Effector CD4-positive, alpha-beta T cell (primary cell): ENCODE results near the gene VAC14.
A peak's percentile ranks its signal among the peaks of the same experiment; 100 is the strongest.

Experiments used
- DNase-seq: peaks from one replicate; pipeline ENCODE4 v3.0.0-alpha.2; 2020

The VAC14 gene

GRCh38 chr16:70740914-70741782 lies 59.8 kb downstream of the VAC14 start:
- DNase-seq, result no peak

GRCh38 chr16:70740174-70740913 lies 60.6 kb downstream of the VAC14 start:
- DNase-seq, result no peak

DNA sequence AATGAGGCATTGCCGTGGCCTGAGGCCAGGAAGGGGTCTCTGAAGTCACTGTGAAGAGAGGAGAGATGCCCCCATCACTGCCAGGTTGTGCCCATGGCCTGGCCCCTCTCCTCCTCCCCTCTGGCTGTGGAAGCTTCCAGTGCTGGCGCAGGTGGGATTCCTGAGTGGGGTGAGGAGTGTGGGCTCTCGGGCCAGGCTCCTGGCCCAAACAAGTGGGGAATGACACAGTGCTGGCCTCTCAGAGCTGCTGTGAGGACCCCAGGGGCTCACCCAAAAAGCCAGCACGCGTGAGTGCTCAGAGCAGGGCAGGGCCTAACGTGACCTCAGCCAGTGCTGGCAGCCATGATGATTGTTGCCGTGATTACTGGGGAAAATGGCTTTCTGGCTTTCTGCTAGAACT lies 61.6 kb downstream of the VAC14 start:
- no peak for DNase-seq

DNA sequence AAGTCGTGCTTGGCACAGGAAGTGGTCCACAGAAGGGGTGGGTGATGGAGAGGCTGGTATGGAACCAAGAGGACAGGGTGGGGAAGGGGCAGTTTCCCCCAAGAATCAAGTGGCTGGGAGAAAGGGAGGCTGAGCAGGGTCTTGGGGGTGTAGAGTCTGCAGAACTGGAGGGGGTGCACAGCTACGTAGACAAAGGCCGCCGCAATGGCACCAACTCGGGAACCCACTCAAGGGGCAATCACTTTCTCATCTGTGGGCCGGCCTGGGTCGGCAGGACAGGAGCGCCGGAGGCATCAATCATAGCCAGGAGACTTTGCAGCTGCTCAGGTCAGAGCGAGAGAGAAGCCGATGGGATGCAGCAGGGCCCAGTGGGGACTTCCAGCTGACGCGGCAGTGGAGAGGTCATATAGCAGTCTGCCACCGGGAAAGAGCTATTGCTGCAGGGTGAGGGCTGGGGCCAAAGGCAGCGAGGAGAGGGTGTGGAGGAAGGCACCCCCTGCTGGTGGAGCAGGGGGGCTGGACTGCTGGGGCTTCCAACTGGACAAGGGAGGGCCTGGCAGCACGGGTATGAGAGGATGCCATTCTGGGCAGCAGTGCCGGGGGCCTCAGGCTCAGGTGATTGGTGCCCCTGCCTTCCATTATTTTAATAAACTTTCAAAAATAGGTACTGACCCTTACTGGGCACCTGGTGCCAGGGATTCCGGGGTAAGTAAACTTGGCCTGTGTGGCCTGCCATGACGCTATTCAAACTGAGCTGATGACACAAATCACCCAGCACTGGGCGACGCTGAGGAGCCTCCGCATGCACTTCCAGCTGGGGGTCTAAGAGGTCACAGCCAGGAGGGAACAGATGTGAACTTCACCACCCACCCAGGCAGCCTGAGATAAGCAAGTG lies 62.6 kb downstream of the VAC14 start:
- no peak for DNase-seq

DNA sequence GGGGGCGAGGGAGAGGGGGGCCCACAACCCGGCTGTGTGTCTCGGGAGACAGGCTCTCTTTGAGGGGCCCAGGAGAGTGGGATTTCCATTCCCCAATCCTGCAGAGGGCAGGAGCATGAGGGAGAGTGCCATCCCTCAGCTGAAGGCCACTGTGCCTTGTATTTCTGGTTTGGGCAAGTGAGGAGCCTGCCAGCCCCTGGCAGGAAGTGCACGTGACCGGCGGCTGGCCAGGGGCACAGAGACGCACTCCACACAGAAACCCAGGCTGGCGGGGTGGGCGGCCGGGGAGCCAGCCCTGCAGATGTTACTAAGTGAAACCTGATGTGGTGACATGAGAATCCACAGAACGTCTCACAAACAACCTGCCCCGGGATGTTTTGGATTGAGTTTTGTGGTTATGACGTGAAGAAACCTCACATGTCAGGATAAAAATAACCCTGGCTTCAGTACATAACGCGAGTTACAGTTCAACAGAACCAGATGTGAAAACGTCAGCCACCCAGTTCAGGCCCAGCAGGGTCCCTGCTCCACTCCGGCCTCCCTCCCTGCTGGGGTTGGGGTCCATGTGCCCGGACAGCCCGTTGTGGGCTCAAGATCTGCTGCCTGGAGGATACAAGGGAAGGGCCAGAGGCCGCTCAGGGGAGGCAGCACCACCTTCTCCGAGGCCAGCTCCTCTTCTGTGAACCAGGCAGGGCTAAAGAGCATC lies 63.4 kb downstream of the VAC14 start:
- DNase-seq, result peak; percentile 38

DNA sequence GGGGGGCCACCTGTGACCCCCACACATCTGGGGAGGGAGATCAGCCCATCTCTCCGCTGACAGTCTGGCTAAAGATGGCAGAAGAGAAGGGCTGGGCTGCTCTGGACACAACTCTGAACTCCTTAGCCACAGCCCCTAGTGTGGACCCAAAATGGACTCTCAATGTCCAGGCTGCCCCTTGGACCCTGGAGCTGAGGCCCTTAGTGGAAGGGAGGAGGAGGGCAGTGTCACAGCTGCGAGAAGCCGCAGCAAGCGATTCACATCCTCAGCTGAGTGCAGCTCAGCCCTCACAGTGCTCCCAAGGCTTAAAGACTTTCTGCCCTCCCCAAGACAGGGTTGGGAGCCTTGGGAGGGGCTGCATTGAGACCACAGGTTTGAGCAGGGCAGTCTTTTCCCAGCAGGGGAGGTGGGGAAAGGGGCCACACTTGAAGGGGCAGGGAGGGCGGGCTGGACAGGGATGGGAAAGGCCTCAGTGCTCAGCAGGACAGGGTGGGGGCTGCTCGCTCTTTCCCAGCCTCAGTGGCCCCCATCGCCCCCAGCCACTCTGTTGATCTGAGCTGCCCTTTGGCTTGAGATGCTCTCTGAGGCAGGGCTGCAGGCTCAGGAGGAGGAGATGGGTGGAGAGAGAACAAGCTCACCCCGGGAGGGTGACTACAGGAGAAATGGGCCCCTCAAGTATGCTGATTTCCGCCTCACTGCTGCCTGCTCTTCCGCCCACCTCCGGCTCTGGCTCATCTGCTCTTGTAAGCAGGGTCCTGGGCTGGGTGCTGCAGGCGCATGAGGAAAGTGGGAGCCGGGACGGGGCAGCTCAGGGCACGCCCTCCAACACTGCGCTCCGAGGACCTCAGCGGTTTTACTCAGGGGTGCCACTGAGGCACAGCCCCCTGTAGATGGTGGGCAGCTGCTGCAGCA lies 64.2 kb downstream of the VAC14 start:
- DNase-seq, result no peak

DNA sequence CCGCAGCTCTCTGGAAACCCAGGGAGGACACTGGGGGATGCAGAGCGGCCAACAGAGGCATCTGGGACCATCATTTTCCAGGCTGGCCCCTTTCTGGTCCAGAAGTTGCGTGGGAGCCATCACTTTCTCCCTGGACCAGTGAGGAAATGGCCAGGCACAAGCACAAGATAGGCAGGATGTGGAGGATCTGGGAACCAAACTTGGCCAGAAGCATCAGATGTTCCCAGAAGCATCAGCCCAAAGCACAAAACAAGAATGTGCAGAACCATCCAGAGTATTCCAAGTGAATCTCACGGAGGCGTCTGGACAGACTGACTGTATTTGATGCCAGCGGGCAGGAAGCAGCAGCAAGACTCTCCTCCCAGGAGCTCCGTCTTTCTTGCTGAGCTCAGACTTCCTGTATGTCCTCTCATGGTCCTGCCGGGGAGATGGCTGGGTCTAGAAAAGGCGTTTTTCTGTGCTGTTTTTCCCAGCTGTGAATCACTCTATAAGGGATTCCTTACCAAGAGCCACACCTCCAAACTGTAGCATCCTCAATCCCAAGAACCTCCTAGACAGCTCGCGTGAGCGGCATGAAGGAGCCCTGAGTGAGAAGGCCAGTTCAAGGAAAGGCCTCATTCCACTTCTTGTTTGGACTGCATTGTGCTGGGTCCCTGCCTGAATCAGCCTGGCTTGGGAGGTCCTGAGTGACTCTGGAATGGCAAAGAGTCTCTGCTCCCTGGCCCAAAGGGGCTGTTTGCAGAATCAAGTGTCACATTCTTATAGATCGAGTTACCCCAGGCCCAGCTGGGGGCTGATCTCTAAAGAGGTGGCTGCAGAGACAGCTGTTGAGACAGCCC lies 65.6 kb downstream of the VAC14 start:
- no peak for DNase-seq

DNA sequence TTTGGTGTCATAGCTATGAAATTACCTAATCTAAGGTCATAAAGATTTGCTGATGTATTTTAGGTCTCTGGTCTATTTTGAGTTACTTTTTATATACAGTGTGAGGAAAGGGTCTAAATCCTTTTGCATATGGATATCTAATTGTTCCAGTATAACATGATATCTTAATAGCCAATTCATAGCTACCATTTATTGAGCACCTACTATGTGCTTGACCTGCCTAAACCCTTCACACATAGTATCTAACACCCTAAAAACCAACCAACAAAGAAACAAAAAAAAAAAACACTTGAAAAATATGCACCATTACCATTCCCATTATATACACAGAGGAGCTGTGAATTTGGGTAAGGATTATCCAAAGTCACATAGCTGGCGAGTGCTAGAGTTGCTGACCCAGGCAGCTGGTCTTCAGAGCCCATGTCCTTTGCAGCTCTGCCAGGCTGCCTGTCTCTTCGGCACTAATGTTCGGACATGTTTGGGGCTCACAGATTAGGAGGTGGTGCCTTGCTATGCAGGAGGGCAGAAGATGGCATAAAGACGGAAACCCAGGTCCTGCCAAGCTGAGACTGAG lies 66.3 kb downstream of the VAC14 start:
- no peak for DNase-seq

DNA sequence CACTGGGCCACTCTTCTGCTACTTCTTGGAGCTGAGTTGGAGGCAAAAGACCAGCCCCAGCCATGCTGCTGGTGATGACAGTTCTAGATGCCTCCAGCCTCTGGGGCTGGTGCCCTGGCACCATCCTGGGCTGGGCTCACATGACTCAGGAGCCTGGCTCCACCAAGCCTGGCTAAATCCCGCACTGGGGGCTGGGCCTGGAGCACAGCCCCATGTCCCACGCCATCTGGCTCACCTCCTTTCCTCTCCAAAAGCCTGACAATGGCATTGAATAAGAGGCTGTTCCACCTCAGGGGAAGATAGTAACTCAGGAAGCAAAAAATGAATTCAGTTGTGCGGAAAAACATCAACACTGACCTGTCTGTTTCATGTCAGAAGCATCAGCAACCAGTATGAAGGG lies 70.0 kb downstream of the VAC14 start:
- DNase-seq, result no peak

- DNase-seq, result no peak
These were observed 70.9 kb downstream of the VAC14 start for GRCh38 chr16:70730031-70730430.

DNA sequence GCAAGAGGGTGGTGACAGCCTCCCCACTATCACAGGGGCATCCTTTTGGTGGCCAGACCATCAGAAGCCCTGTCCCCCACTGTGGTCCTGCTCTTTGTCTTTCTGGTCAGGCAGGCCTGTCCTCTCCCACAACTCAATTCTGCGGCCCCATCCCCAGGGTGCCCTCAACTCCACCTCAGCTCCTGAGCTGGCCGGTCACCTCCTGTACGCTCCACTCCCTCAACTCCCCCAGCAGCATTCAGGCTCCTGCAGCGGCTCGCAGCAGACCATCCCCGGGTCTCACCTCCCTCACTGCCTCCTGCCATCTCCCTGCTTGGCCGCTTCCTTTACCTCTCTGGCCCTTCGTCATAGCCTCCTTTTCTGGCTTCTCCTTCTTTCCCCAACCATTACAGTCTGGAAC lies 71.7 kb downstream of the VAC14 start:
- no peak for DNase-seq

DNA sequence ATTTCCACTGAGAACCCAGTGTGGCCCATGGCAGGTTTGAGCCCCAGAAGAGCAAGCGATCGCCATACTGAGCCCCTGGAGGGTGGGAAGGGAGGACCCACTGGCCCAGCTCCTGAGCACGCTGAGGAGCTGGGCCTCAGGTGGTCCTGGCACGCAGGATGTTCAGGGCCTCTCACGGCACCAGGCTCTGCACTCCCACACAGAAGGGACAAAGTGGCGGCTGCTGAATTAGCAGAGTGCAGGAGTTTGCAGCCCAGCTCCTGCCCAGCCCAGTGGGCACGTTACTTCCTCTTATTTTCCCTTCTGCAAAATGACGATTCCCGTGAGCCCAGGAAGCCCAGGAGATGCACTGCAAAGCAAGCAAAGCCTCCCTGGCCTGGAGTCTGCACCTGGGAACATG lies 72.8 kb downstream of the VAC14 start:
- DNase-seq, result no peak

GRCh38 chr16:70726892-70727361 lies 74.0 kb downstream of the VAC14 start:
- no peak for DNase-seq

DNA sequence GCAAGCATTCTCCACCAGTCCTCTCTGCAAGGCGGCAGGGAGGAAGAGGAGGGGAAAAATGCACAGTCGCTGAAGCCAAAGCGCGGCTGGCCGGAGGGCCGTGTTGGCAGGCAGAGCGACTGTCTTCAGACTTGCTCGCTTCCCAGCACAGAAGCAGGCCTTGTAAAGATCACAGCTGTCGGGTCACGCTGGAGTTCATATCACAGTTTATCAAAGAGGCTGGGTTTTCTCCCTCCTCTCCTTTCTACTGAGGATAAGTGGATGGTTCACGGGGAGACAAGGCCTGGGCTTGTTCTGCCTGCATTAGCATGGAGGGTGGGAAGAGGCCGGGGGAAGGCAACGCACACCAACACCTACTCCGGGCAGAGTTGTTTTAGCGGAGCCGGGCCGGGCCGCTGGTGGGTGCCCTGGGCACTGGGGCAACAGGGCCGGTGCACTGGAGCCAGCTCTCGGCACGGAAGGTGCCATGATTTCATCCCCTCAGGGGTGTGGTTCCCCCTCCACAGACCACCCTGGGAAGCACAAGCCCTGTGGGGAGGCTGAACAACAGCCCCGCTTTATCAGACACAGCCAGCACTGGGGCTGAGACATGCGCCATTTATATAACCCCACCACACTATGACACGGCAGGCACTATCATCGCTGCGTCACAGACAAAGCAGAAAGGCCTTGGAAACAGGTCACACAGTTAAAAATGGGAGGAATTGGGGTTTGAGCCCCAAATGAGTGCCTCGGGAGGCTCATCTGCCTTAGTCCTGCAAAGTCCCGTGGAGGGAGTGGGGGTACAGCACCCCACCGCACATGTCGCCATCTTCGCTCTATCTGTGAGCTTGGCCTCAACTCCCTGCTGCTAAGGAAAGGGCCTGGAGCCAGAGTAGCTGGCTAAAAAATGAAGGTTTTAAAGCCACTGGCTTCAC lies 74.8 kb downstream of the VAC14 start:
- DNase-seq, result no peak

GRCh38 chr16:70725024-70725911 lies 75.7 kb downstream of the VAC14 start:
- DNase-seq, result no peak

- DNase-seq, result no peak
These were observed 76.6 kb downstream of the VAC14 start for GRCh38 chr16:70724146-70725023.

DNA sequence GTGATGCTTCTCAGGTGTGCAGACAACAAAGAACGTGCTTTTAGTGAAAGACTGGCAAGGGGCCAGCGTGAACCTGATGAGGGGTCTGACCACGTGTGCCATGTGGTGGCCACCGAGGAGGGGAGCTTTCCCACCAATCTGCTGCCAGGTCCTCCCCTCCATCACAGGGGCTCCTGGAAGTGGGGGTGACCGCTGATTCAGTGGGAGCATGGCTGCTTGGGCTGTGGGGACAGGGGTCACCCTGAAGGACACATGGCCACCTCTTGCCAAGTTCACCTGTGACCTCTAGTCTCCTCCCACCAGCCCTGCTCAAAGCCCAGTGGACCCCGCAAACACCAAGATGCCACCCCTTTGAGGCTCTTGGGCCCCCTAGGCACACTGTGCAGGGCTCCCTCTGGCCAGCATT lies 77.2 kb downstream of the VAC14 start:
- DNase-seq, result no peak
